Middle frontal gyrus (tissue), 1 donor: Measurements from ENCODE around the gene PLEK.
A peak's percentile ranks its signal among the peaks of the same experiment; 100 is the strongest.

Experiments used
- DNase-seq: peaks from one replicate; pipeline ENCODE4 v3.0.0-alpha.2; 2015; ENCODE audit warnings: low spot score; ENCODE audit errors: extremely low spot score

Gene PLEK

GRCh38 chr2:68414876-68415275 lies 49.8 kb downstream of the PLEK start:
- DNase-seq: no peak

GRCh38 chr2:68415521-68415920 lies 50.4 kb downstream of the PLEK start:
- no peak for DNase-seq

GRCh38 chr2:68416081-68416675 lies 51.1 kb downstream of the PLEK start:
- no peak for DNase-seq

- DNase-seq: no peak
Measured at GRCh38 chr2:68417926-68418325, 52.8 kb downstream of the PLEK start.

GRCh38 chr2:68418419-68418818 lies 53.3 kb downstream of the PLEK start:
- peak; percentile 27 for DNase-seq

GRCh38 chr2:68418855-68419254 lies 53.8 kb downstream of the PLEK start:
- DNase-seq: no peak

GRCh38 chr2:68420254-68420910 lies 55.3 kb downstream of the PLEK start:
- DNase-seq: no peak

- DNase-seq: no peak
Measured at GRCh38 chr2:68423966-68424650, 59.0 kb downstream of the PLEK start.

- no peak for DNase-seq
Measured at GRCh38 chr2:68425503-68425902, 60.4 kb downstream of the PLEK start.

- DNase-seq: no peak
Measured at GRCh38 chr2:68426446-68426845, 61.4 kb downstream of the PLEK start.

- no peak for DNase-seq
Measured at GRCh38 chr2:68426848-68427579, 61.9 kb downstream of the PLEK start.

GRCh38 chr2:68428126-68428525 lies 63.0 kb downstream of the PLEK start:
- DNase-seq: no peak

- DNase-seq: no peak
Measured at GRCh38 chr2:68428746-68429145, 63.7 kb downstream of the PLEK start.

- no peak for DNase-seq
Measured at GRCh38 chr2:68429311-68429826, 64.3 kb downstream of the PLEK start.

- DNase-seq: no peak
Measured at GRCh38 chr2:68431316-68431972, 66.4 kb downstream of the PLEK start.

- DNase-seq: no peak
Measured at GRCh38 chr2:68432696-68433658, 67.9 kb downstream of the PLEK start.

GRCh38 chr2:68434981-68435380 lies 69.9 kb downstream of the PLEK start:
- DNase-seq: no peak

GRCh38 chr2:68435615-68436014 lies 70.5 kb downstream of the PLEK start:
- no peak for DNase-seq

- no peak for DNase-seq
Measured at GRCh38 chr2:68436270-68436669, 71.2 kb downstream of the PLEK start.
